HL-60 (cell line): ENCODE data around the gene PRKCE.

Source experiments
- CTCF ChIP-seq: IDR thresholded peaks from one replicate; pipeline ENCODE4 v1.5.1; 2011; ENCODE audit warnings: low read length, control low read depth, inconsistent platforms; ENCODE audit not compliant: insufficient read depth
- GABPA ChIP-seq: IDR thresholded peaks from 2 replicates; pipeline ENCODE4 v1.6.1; 2012; ENCODE audit warnings: low read depth
- POLR2AphosphoS5 ChIP-seq: IDR thresholded peaks from 2 replicates; pipeline ENCODE4 v1.6.1; 2012; ENCODE audit warnings: low read depth
- SPI1 ChIP-seq: IDR thresholded peaks from 2 replicates; pipeline ENCODE4 v1.6.1; 2012; ENCODE audit warnings: low read depth, mild to moderate bottlenecking, borderline replicate concordance
- TF ChIP-seq, protein P1 (sequence below): IDR thresholded peaks from 2 replicates; pipeline ENCODE4 v1.6.1; 2012; ENCODE audit warnings: low read depth; ENCODE audit not compliant: insufficient replicate concordance

DNA sequence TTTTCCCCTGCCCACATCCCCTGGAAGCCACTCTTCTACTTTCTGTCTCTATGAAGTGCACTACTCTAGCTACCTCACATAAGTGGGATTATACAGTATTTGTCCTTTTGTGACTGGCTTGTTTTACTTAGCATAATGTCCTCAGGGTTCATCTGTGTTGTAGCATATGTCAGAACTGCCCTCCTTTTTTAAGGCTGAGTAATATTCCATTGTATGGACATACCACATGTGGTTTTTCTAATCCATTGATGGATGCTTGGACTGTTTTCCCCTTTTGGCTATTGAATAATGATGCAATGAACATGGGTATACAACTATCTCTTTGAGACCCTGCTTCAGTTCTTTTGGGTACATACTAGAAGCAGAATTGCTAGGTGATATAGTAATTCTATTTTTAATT is 95.9 kb downstream of the PRKCE start:
- no peak for TF ChIP-seq CTCF
- no peak for TF ChIP-seq POLR2AphosphoS5
- no peak for TF ChIP-seq GABPA
- TF ChIP-seq, protein P1, sequence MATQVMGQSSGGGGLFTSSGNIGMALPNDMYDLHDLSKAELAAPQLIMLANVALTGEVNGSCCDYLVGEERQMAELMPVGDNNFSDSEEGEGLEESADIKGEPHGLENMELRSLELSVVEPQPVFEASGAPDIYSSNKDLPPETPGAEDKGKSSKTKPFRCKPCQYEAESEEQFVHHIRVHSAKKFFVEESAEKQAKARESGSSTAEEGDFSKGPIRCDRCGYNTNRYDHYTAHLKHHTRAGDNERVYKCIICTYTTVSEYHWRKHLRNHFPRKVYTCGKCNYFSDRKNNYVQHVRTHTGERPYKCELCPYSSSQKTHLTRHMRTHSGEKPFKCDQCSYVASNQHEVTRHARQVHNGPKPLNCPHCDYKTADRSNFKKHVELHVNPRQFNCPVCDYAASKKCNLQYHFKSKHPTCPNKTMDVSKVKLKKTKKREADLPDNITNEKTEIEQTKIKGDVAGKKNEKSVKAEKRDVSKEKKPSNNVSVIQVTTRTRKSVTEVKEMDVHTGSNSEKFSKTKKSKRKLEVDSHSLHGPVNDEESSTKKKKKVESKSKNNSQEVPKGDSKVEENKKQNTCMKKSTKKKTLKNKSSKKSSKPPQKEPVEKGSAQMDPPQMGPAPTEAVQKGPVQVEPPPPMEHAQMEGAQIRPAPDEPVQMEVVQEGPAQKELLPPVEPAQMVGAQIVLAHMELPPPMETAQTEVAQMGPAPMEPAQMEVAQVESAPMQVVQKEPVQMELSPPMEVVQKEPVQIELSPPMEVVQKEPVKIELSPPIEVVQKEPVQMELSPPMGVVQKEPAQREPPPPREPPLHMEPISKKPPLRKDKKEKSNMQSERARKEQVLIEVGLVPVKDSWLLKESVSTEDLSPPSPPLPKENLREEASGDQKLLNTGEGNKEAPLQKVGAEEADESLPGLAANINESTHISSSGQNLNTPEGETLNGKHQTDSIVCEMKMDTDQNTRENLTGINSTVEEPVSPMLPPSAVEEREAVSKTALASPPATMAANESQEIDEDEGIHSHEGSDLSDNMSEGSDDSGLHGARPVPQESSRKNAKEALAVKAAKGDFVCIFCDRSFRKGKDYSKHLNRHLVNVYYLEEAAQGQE = no peak
- TF ChIP-seq SPI1 = no peak
